ENCODE results near the gene KAT8.

The KAT8 gene

GRCh38 chr16:31078597-31079341, 38.7 kb upstream of the KAT8 start:
- peaks cover 30 to 74% of the 10 kb centered on the region in 2 donors for H3K36me3 ChIP-seq (ENCODE audit: control insufficient read depth in 1 of 2, insufficient read depth in 2 of 2, low read length in 2 of 2)
- no peaks in the 10 kb centered on the region for H3K9me3 ChIP-seq (ENCODE audit: control insufficient read depth in 1 of 2, low read length in 2 of 2)
- peaks cover 4 to 30% of the 10 kb centered on the region in 2 donors for H3K4me1 ChIP-seq (ENCODE audit: control insufficient read depth in 1 of 2, insufficient read depth in 2 of 2, low read length in 2 of 2)
- no peak overlapping the region for H3K27ac ChIP-seq (ENCODE audit: low read length)
- no peak overlapping the region for H3K4me3 ChIP-seq (ENCODE audit: low read depth in 1 of 2, low read length in 2 of 2)
- no peaks in the 10 kb centered on the region for H3K27me3 ChIP-seq (ENCODE audit: low read depth, low read length)

DNA sequence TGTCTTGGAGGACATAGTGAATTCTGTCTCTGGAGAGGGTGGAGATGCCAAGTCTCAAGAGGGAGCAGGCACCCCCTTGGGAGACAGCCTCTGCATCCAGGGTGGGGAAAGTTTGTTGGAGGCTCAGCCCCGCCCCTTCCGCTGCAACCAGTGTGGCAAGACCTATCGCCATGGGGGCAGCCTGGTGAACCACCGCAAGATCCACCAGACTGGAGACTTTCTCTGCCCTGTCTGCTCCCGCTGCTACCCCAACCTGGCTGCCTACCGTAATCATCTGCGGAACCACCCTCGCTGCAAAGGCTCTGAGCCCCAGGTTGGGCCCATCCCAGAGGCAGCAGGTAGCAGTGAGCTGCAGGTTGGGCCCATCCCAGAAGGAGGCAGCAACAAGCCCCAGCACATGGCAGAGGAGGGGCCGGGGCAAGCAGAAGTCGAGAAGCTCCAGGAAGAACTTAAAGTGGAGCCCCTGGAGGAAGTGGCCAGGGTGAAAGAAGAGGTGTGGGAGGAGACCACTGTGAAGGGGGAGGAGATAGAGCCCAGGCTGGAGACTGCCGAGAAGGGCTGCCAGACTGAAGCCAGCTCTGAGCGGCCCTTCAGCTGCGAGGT, 38.0 kb upstream of the KAT8 start:
- Histone ChIP-seq H3K9me3 (ENCODE audit: control insufficient read depth in 1 of 2, low read length in 2 of 2) (no peaks in the 10 kb centered on the region), H3K4me3 (ENCODE audit: low read depth in 1 of 2, low read length in 2 of 2) (no peak overlapping the region), H3K36me3 (ENCODE audit: control insufficient read depth in 1 of 2, insufficient read depth in 2 of 2, low read length in 2 of 2) (peaks cover 30 to 73% of the 10 kb centered on the region in 2 donors), H3K27ac (ENCODE audit: low read length) (no peak overlapping the region), H3K4me1 (ENCODE audit: control insufficient read depth in 1 of 2, insufficient read depth in 2 of 2, low read length in 2 of 2) (peaks cover 4 to 29% of the 10 kb centered on the region in 2 donors), H3K27me3 (ENCODE audit: low read depth, low read length) (no peaks in the 10 kb centered on the region)

DNA sequence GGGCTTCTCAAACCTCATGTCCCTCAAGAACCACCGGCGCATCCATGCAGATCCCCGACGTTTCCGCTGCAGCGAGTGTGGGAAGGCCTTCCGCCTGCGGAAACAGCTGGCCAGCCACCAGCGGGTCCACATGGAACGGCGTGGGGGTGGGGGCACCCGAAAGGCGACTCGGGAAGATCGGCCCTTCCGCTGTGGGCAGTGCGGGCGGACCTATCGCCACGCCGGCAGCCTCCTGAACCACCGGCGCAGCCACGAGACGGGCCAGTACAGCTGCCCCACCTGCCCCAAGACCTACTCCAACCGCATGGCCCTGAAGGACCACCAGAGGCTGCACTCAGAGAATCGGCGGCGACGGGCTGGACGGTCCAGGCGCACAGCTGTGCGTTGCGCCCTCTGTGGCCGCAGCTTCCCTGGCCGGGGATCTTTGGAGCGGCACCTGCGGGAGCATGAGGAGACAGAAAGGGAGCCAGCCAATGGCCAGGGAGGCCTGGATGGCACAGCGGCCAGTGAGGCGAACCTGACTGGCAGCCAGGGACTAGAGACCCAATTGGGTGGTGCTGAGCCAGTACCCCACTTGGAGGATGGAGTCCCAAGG, 37.3 kb upstream of the KAT8 start:
- Histone ChIP-seq H3K9me3 (ENCODE audit: control insufficient read depth in 1 of 2, low read length in 2 of 2) (no peaks in the 10 kb centered on the region), H3K4me3 (ENCODE audit: low read depth in 1 of 2, low read length in 2 of 2) (no peak overlapping the region), H3K36me3 (ENCODE audit: control insufficient read depth in 1 of 2, insufficient read depth in 2 of 2, low read length in 2 of 2) (peaks cover 30 to 79% of the 10 kb centered on the region in 2 donors), H3K27me3 (ENCODE audit: low read depth, low read length) (no peaks in the 10 kb centered on the region), H3K4me1 (ENCODE audit: control insufficient read depth in 1 of 2, insufficient read depth in 2 of 2, low read length in 2 of 2) (peaks cover 4 to 22% of the 10 kb centered on the region in 2 donors), H3K27ac (ENCODE audit: low read length) (no peak overlapping the region)

- Histone ChIP-seq H3K9me3 (ENCODE audit: control insufficient read depth in 1 of 2, low read length in 2 of 2) (no peaks in the 10 kb centered on the region), H3K4me1 (ENCODE audit: control insufficient read depth in 1 of 2, insufficient read depth in 2 of 2, low read length in 2 of 2) (peaks cover under 1 to 15% of the 10 kb centered on the region in 2 donors), H3K27ac (ENCODE audit: low read length) (no peak overlapping the region), H3K36me3 (ENCODE audit: control insufficient read depth in 1 of 2, insufficient read depth in 2 of 2, low read length in 2 of 2) (peaks cover 30 to 86% of the 10 kb centered on the region in 2 donors), H3K27me3 (ENCODE audit: low read depth, low read length) (no peaks in the 10 kb centered on the region), H3K4me3 (ENCODE audit: low read depth in 1 of 2, low read length in 2 of 2) (no peak overlapping the region)
Measured at GRCh38 chr16:31080756-31081419, 36.6 kb upstream of the KAT8 start.

- H3K27ac ChIP-seq (ENCODE audit: low read length): no peak overlapping the region
- H3K4me3 ChIP-seq (ENCODE audit: low read depth in 1 of 2, low read length in 2 of 2): no peak overlapping the region
- H3K27me3 ChIP-seq (ENCODE audit: low read depth, low read length): no peaks in the 10 kb centered on the region
- H3K9me3 ChIP-seq (ENCODE audit: control insufficient read depth in 1 of 2, low read length in 2 of 2): no peaks in the 10 kb centered on the region
- H3K36me3 ChIP-seq (ENCODE audit: control insufficient read depth in 1 of 2, insufficient read depth in 2 of 2, low read length in 2 of 2): peaks cover 29 to 85% of the 10 kb centered on the region in 2 donors
- H3K4me1 ChIP-seq (ENCODE audit: control insufficient read depth in 1 of 2, insufficient read depth in 2 of 2, low read length in 2 of 2): peaks cover 0 to 10% of the 10 kb centered on the region in 2 donors
Measured at GRCh38 chr16:31081428-31082351, 35.8 kb upstream of the KAT8 start.

DNA sequence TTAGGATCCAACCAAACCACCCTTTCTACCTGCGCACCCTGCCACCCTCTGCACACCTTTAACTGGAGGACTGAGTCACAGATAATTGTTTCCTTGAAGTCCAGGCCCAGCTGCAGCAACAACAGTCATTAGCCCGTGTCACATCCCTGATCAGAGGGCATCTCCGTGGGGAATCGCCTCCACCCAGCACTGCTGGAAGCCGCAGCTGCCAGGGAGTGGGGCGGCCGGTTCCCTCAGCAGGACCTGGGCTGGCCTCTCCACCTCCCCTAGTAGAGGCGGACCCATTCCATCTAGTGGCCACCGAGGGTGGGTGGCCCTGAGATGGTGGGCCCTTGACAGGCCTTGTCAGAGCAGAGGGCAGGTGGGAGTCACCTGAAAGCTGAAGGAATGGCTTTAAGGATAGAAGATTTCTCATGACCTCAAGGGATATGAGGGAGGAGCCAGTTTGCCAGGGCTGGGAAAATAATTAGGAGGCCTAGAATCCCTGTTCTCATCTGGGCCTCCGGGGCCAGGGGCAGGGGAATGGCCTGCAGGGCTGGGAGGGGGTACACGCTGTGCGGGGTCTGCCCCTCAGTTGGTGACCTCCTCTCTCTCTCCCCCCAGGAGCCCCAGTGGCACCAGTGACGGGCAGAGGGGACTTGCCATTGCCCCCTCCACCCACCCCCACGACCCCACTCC, 35.0 kb upstream of the KAT8 start:
- Histone ChIP-seq H3K9me3 (ENCODE audit: control insufficient read depth in 1 of 2, low read length in 2 of 2) (no peaks in the 10 kb centered on the region), H3K27ac (ENCODE audit: low read length) (no peak overlapping the region), H3K27me3 (ENCODE audit: low read depth, low read length) (no peaks in the 10 kb centered on the region), H3K4me1 (ENCODE audit: control insufficient read depth in 1 of 2, insufficient read depth in 2 of 2, low read length in 2 of 2) (peaks cover 0 to 10% of the 10 kb centered on the region in 2 donors), H3K36me3 (ENCODE audit: control insufficient read depth in 1 of 2, insufficient read depth in 2 of 2, low read length in 2 of 2) (peaks cover 21 to 85% of the 10 kb centered on the region in 2 donors), H3K4me3 (ENCODE audit: low read depth in 1 of 2, low read length in 2 of 2) (no peak overlapping the region)

GRCh38 chr16:31083081-31083480, 34.4 kb upstream of the KAT8 start:
- H3K27ac ChIP-seq (ENCODE audit: low read length): no peak overlapping the region
- peaks cover 19 to 81% of the 10 kb centered on the region in 2 donors for H3K36me3 ChIP-seq (ENCODE audit: control insufficient read depth in 1 of 2, insufficient read depth in 2 of 2, low read length in 2 of 2)
- H3K27me3 ChIP-seq (ENCODE audit: low read depth, low read length): no peaks in the 10 kb centered on the region
- no peaks in the 10 kb centered on the region for H3K9me3 ChIP-seq (ENCODE audit: control insufficient read depth in 1 of 2, low read length in 2 of 2)
- peaks cover 0 to 10% of the 10 kb centered on the region in 2 donors for H3K4me1 ChIP-seq (ENCODE audit: control insufficient read depth in 1 of 2, insufficient read depth in 2 of 2, low read length in 2 of 2)
- H3K4me3 ChIP-seq (ENCODE audit: low read depth in 1 of 2, low read length in 2 of 2): no peak overlapping the region

DNA sequence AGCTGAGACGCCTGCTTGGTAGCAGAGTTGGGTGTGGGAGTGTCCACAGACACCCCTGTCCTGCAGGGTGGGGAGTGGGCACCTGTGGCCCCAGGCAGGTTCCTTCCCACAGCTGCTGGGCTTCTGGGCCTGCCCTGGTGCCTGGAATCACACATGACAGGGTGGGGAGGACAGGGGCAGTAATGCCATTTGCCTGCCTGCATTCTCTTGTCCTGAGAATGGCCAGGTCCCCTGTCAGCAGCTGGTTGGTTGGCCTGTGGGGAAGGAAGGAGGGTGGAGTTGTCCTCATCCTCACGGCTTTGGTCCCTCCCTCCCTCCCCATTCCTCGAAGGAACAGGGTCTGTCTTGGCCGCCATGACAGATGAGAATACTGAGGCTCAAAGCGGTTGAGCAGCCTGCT, 33.9 kb upstream of the KAT8 start:
- Histone ChIP-seq H3K27me3 (ENCODE audit: low read depth, low read length) (no peaks in the 10 kb centered on the region), H3K9me3 (ENCODE audit: control insufficient read depth in 1 of 2, low read length in 2 of 2) (no peaks in the 10 kb centered on the region), H3K4me3 (ENCODE audit: low read depth in 1 of 2, low read length in 2 of 2) (no peak overlapping the region), H3K4me1 (ENCODE audit: control insufficient read depth in 1 of 2, insufficient read depth in 2 of 2, low read length in 2 of 2) (peaks cover 0 to 10% of the 10 kb centered on the region in 2 donors), H3K27ac (ENCODE audit: low read length) (no peak overlapping the region), H3K36me3 (ENCODE audit: control insufficient read depth in 1 of 2, insufficient read depth in 2 of 2, low read length in 2 of 2) (peaks cover 16 to 76% of the 10 kb centered on the region in 2 donors)

DNA sequence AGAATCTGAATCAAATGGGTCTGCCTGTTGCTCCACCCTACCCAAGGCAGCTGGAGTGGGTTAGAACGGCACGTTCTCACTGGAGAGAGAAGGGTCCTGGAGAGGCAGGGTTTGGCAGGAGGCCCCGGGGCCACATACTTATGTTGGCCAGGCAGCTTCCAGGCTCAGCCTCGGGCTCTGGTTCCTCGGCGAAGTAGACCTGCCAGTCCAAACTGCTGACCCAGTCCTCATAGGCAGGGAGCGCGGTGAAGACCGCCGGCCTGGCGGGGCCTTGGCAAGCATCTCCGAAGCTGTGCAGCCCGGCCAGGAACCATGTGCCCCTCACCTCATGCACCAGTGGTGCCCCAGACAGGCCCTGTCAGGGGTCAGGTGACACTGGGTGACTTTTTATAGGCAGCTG, 33.5 kb upstream of the KAT8 start:
- H3K9me3 ChIP-seq (ENCODE audit: control insufficient read depth in 1 of 2, low read length in 2 of 2): no peaks in the 10 kb centered on the region
- no peaks in the 10 kb centered on the region for H3K27me3 ChIP-seq (ENCODE audit: low read depth, low read length)
- H3K36me3 ChIP-seq (ENCODE audit: control insufficient read depth in 1 of 2, insufficient read depth in 2 of 2, low read length in 2 of 2): peaks cover 12 to 73% of the 10 kb centered on the region in 2 donors
- H3K4me3 ChIP-seq (ENCODE audit: low read depth in 1 of 2, low read length in 2 of 2): no peak overlapping the region
- no peak overlapping the region for H3K27ac ChIP-seq (ENCODE audit: low read length)
- H3K4me1 ChIP-seq (ENCODE audit: control insufficient read depth in 1 of 2, insufficient read depth in 2 of 2, low read length in 2 of 2): peaks cover 0 to 10% of the 10 kb centered on the region in 2 donors

DNA sequence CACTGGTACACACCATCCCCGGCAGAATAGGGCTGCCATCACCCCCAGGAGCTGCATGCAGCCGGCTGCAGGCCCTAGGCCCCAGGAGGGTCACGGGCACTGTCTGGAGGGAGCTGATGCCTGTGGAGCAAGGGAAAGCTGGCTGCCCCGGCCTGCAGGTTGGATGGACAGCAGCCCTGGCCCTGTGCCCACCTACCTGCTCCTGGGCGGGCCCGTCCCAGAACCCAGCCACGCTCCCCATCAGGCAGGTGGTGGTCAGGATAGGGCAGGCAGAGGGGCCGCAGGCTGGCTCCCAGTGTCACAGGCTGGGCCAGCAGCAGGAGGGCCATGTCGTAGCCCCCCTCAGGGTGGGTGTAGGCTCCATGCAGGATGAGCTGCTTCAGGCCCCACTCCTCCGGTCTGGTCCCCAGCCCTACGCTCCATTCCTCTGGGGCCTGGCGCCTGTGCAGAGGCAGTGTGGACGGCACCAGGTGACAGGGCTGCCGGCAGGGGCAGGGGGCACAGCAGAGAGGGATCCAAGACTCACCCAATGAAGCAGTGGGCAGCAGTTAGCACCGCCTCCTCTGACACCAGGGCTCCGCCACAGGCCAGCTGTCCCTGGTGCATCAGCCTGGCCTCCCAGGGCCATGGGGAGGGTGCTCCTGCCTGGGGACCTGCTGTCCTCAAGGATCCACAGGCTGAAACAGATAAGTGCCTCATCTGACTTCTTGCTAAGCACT, 32.7 kb upstream of the KAT8 start:
- H3K36me3 ChIP-seq (ENCODE audit: control insufficient read depth in 1 of 2, insufficient read depth in 2 of 2, low read length in 2 of 2): peaks cover 8 to 70% of the 10 kb centered on the region in 2 donors
- H3K27me3 ChIP-seq (ENCODE audit: low read depth, low read length): no peaks in the 10 kb centered on the region
- no peak overlapping the region for H3K27ac ChIP-seq (ENCODE audit: low read length)
- peaks cover 0 to 10% of the 10 kb centered on the region in 2 donors for H3K4me1 ChIP-seq (ENCODE audit: control insufficient read depth in 1 of 2, insufficient read depth in 2 of 2, low read length in 2 of 2)
- H3K4me3 ChIP-seq (ENCODE audit: low read depth in 1 of 2, low read length in 2 of 2): no peak overlapping the region
- no peaks in the 10 kb centered on the region for H3K9me3 ChIP-seq (ENCODE audit: control insufficient read depth in 1 of 2, low read length in 2 of 2)

Data from muscle layer of duodenum (tissue), 2 donors.